K562 (cell line): ENCODE data around the gene TTC39C. TPM values are rescaled to one million over a fixed set of nuclear protein-coding genes. Genes with fewer than 3 reads are reported as not detected.

ENCODE experiments used
- ATAC-seq: fragments of 200-7000 bp; cut with Tn5 transposase; 3 replicates; pipeline ENCODE4 v1.9.1; 2020; ENCODE audit warnings: moderate library complexity
- BruUV-seq: library from RNA; stranded (reverse); fragments of 400-500 nt; replicated peaks from 2 replicates; lab custom pipeline; 2021; lab: Mats Ljungman, UMichigan
- CTCF ChIA-PET: fragments of 300-600 bp; formaldehyde crosslinking; extraction: SDS; loops from one replicate; lab custom pipeline; 2021; ENCODE audit warnings: low intra/inter-chr PET ratio; lab: Yijun Ruan, JAX
- POLR2A ChIA-PET: fragments of 300-600, 350-650 bp; sonication (Branson Sonifier 250); formaldehyde crosslinking; extraction: SDS; loops from one replicate; lab custom pipeline; 2021; ENCODE audit warnings: antibody characterized with exemption, inconsistent platforms; lab: Yijun Ruan, JAX
- DNase-seq, 4 experiments: peaks; one replicate each; pipeline versions ENCODE4 v3.0.0 to v3.0.0-alpha.2; 2011 to 2018; ENCODE audit warnings: low spot score in 3 of 4, mixed read lengths in 3 of 4; ENCODE audit errors: extremely low read depth in 1 of 4
- FAIRE-seq: peaks from 2 replicates; lab custom pipeline; 2011; peaks lifted over from hg19 to GRCh38; lab: Jason Lieb, UNC
- H2AFZ ChIP-seq: 2 replicates; pipeline ENCODE4 v1.6.0; 2011; ENCODE audit warnings: low read depth, low read length, control low read depth, inconsistent platforms
- H3K27ac ChIP-seq: fragments of 200-600 bp; 3 replicates; pipeline ENCODE4 v1.8.0; 2011; ENCODE audit warnings: low read depth, mild to moderate bottlenecking, control low read depth, inconsistent platforms, low read length, moderate library complexity, mixed read lengths; ENCODE audit errors: extremely low read depth
- H3K27me3 ChIP-seq, 2 experiments: fragments of 300-600 bp in 1 of 2; 2 replicates in 1 of 2; 3 replicates in 1 of 2; pipeline versions ENCODE4 v1.6.0 to v1.8.0; 2011; ENCODE audit warnings: inconsistent platforms in 2 of 2, low read length in 2 of 2, mild to moderate bottlenecking in 1 of 2, mixed read lengths in 1 of 2, moderate library complexity in 1 of 2; ENCODE audit not compliant: control insufficient read depth in 2 of 2, insufficient read depth in 2 of 2
- H3K36me3 ChIP-seq: fragments of 300-600 bp; 3 replicates; pipeline ENCODE4 v1.8.0; 2011; ENCODE audit warnings: mild to moderate bottlenecking, low read length, inconsistent platforms; ENCODE audit not compliant: control insufficient read depth, insufficient read depth
- H3K4me1 ChIP-seq, 2 experiments: fragments of 200-600 bp in 1 of 2; replicated peaks in 1 of 2; 2 replicates in 1 of 2; 3 replicates in 1 of 2; pipeline versions ENCODE4 v1.5.1 to v1.8.0; 2011; ENCODE audit warnings: inconsistent platforms in 2 of 2, low read length in 2 of 2, mild to moderate bottlenecking in 1 of 2, mixed read lengths in 1 of 2, moderate library complexity in 1 of 2; ENCODE audit not compliant: control insufficient read depth in 2 of 2, insufficient read depth in 2 of 2
- H3K4me2 ChIP-seq: 2 replicates; pipeline ENCODE4 v1.6.1; 2011; ENCODE audit warnings: low read length, control low read depth, inconsistent platforms, mixed read lengths; ENCODE audit not compliant: insufficient read depth
- H3K4me3 ChIP-seq: fragments of 200-600 bp; sonication (generic), shearing (Covaris generic); 2 replicates; pipeline ENCODE4 v1.5.1; 2016; ENCODE audit warnings: control low read depth, inconsistent platforms
- H3K79me2 ChIP-seq: fragments of 200-600 bp; 3 replicates; pipeline ENCODE4 v1.8.0; 2011; ENCODE audit warnings: low read length, inconsistent platforms; ENCODE audit not compliant: control insufficient read depth, insufficient read depth
- H3K9ac ChIP-seq, 2 experiments: 2 replicates each; pipeline versions ENCODE4 v1.6.0 to v1.6.1; 2011; ENCODE audit warnings: low read depth in 2 of 2, low read length in 2 of 2, control low read depth in 1 of 2, inconsistent platforms in 1 of 2, mild to moderate bottlenecking in 1 of 2, mixed read lengths in 1 of 2; ENCODE audit not compliant: insufficient read depth in 1 of 2
- H3K9me1 ChIP-seq: one replicate; pipeline ENCODE4 v1.6.0; 2011; ENCODE audit warnings: inconsistent platforms, mild to moderate bottlenecking, low read length, moderate library complexity; ENCODE audit not compliant: control insufficient read depth, insufficient read depth
- H3K9me3 ChIP-seq: replicated peaks from 2 replicates; pipeline ENCODE4 v1.5.1; 2011; ENCODE audit warnings: low read depth, low read length, inconsistent platforms; ENCODE audit not compliant: control insufficient read depth, insufficient read depth
- H4K20me1 ChIP-seq: replicated peaks from 2 replicates; pipeline ENCODE4 v1.6.1; 2011; ENCODE audit warnings: low read length, inconsistent platforms, mixed read lengths; ENCODE audit not compliant: control insufficient read depth, insufficient read depth
- ILF3 ChIP-seq: fragments of 450-650 bp; IDR thresholded peaks from 2 replicates; pipeline ENCODE4 v1.6.1; 2018; ENCODE audit warnings: antibody characterized with exemption, mild to moderate bottlenecking, moderate library complexity, borderline replicate concordance
- MYNN ChIP-seq, 2 experiments: sonication (generic); formaldehyde crosslinking in 1 of 2; IDR thresholded peaks; 2 replicates each; pipeline versions ENCODE4 v1.5.0 to v1.6.1; 2016 to 2020; ENCODE audit warnings: antibody characterized with exemption in 1 of 2, missing genetic modification reagents in 1 of 2
- ZFP36 ChIP-seq: fragments of 150-350 bp; IDR thresholded peaks from 2 replicates; pipeline ENCODE4 v1.6.1; 2018; ENCODE audit warnings: low read length, low read depth; ENCODE audit not compliant: partially characterized antibody
- WGBS: fragments of 100-300 bp; shearing (Covaris generic); methylation state at CpG from one replicate; pipeline ENCODE4 v1.1.6; 2016; ENCODE audit warnings: low coverage, mixed read lengths; ENCODE audit not compliant: insufficient coverage; ENCODE audit errors: missing lambda C conversion rate; 5-methylcytosine and 5-hydroxymethylcytosine counted together
- in situ Hi-C: fragments of 300-500 bp; cut with MboI; formaldehyde crosslinking; loops from 4 replicates; pipeline ENCODE4 v1.15.0; 2018; ENCODE audit warnings: inconsistent platforms, mixed read lengths
- intact Hi-C: fragments of 100-400 bp; cut with micrococcal nuclease; formaldehyde crosslinking; loops from 2 replicates; pipeline ENCODE4 v1.14.2; 2022
- polyA plus RNA-seq, 8 experiments: library from polyadenylated mRNA; depleted of rRNA in 4 of 8; stranded (reverse) in 5 of 8; unstranded in 3 of 8; fragments of >200 nt; fragmentation: Nextera tagmentation in 2 of 8; fragmentation: Illumina TruSeq in 1 of 8; extraction: Ambion mirVana in 2 of 8; extraction: Trizol in 1 of 8; gene quantifications; 2 replicates each; pipeline versions ENCODE4 v1.2.1 to v1.2.3, GENCODE V29; 2011 to 2014; ENCODE audit warnings: inconsistent platforms in 1 of 8, missing spikeins in 1 of 8
- total RNA-seq, 7 experiments: library from RNA; depleted of rRNA in 6 of 7; stranded (reverse); fragments of >200 nt in 6 of 7; fragmentation: Illumina TruSeq in 2 of 7; extraction: Trizol in 2 of 7; gene quantifications; 2 replicates each; pipeline versions ENCODE4 v1.2.1 to v1.2.3, GENCODE V29; 2011 to 2021; ENCODE audit warnings: low replicate concordance in 1 of 7
- TF ChIP-seq, protein P1 (sequence below), 3 experiments: IDR thresholded peaks in 2 of 3; conservative IDR thresholded peaks in 1 of 3; 2 replicates each; pipeline ENCODE4 v1.5.1; 2011 to 2012; ENCODE audit warnings: low read length in 3 of 3, mild to moderate bottlenecking in 3 of 3, control low read depth in 2 of 3, improper control_type of control experiment in 1 of 3, inconsistent platforms in 1 of 3, low read depth in 1 of 3, mixed read lengths in 1 of 3, moderate library complexity in 1 of 3; ENCODE audit not compliant: insufficient read depth in 2 of 3

The TTC39C gene
- total and polyA plus RNA-seq, 9 of the 15 experiments (the other 6 are each of a cell fraction or from before 2014, with no cell fraction given) = 0.01 to 0.58 (median 0.18) TPM; not detected in 5

- no peak for TF ChIP-seq ILF3
- no peaks in the 10 kb centered on the region for H4K20me1 ChIP-seq
- ChIA-PET CTCF (no interaction called here), POLR2A (no interaction called here)
- no peaks in the 10 kb centered on the region for H3K9me3 ChIP-seq
- no peak overlapping the region for H3K9ac ChIP-seq
- no peak for FAIRE-seq
- no peak overlapping the region for H3K4me2 ChIP-seq
- no peaks in the 10 kb centered on the region for H3K36me3 ChIP-seq
- no peak for ATAC-seq
- H3K4me3 ChIP-seq = no peak overlapping the region
- WGBS = 3% methylated on average over 17 of the region's 17 CpGs
- H3K79me2 ChIP-seq = no peaks in the 10 kb centered on the region
- H2AFZ ChIP-seq = no peak overlapping the region
- no peaks in the 10 kb centered on the region for H3K9me1 ChIP-seq
- H3K27ac ChIP-seq = no peak overlapping the region
- peaks cover 25 to 33% of the 10 kb centered on the region in 2 experiments for H3K27me3 ChIP-seq
- in situ Hi-C loops = no loop called here
- intact Hi-C loops = loop anchor here (10.0 kb wide), 1 partner anchor 99 kb away; no protein-coding TSS in a partner anchor
- no TSS peak for BruUV-seq
- no peak for DNase-seq
- H3K4me1 ChIP-seq = peaks cover 0 to 17% of the 10 kb centered on the region in 2 experiments; a peak in 2 of 5 replicates
Measured at GRCh38 chr18:24015639-24016631, 1.4 kb downstream of the TTC39C start.

DNA sequence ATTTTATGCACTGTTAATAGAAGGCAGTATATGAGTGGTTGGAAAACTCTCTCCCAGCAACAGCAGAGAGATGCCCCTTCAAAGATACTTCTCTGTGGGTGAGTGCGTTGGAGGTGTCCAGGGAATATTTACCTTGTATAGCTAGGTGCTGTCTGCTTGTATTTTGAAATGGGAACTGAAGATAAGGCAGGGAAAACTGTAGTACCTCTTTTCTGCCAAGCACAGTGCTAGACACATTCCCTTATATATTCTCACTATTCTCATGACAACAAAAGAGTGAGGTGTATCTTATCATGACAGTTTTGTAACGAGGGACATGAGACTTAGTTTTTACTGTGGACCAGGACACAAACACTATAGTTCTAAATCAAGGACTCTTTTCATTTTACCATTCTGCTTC is 2.1 kb downstream of the TTC39C start:
- intact Hi-C loops (loop anchor here (10.0 kb wide), 1 partner anchor 98 kb away; no protein-coding TSS in a partner anchor), in situ Hi-C loops (no loop called here)
- no peak for FAIRE-seq
- H3K4me1 ChIP-seq = peaks cover 0 to 17% of the 10 kb centered on the region in 2 experiments; a peak in 2 of 5 replicates
- H3K4me2 ChIP-seq = no peak overlapping the region
- H3K27me3 ChIP-seq = peaks cover 21 to 36% of the 10 kb centered on the region in 2 experiments
- no peak for TF ChIP-seq ZFP36
- TF ChIP-seq, protein P1, sequence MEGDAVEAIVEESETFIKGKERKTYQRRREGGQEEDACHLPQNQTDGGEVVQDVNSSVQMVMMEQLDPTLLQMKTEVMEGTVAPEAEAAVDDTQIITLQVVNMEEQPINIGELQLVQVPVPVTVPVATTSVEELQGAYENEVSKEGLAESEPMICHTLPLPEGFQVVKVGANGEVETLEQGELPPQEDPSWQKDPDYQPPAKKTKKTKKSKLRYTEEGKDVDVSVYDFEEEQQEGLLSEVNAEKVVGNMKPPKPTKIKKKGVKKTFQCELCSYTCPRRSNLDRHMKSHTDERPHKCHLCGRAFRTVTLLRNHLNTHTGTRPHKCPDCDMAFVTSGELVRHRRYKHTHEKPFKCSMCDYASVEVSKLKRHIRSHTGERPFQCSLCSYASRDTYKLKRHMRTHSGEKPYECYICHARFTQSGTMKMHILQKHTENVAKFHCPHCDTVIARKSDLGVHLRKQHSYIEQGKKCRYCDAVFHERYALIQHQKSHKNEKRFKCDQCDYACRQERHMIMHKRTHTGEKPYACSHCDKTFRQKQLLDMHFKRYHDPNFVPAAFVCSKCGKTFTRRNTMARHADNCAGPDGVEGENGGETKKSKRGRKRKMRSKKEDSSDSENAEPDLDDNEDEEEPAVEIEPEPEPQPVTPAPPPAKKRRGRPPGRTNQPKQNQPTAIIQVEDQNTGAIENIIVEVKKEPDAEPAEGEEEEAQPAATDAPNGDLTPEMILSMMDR (IDR thresholded peaks at IDR 0.05 in 2 of 3, conservative IDR thresholded peaks at IDR 0.05 in 1 of 3; ENCODE audit: insufficient read depth in 2 of 3, low read depth in 1 of 3, low read length in 3 of 3) = peak in 2 of 3 experiments; percentile 11 to 19; a peak in 1 of 6 replicates
- peak; percentile 80; the same call in 1 of the 2 replicates for TF ChIP-seq MYNN (IDR thresholded peaks at IDR 0.05)
- no peak for TF ChIP-seq MYNN (CRISPR knock-in tag; IDR thresholded peaks at IDR 0.05)
- no peaks in the 10 kb centered on the region for H3K9me1 ChIP-seq
- WGBS = 0% methylated on average over 2 of the region's 2 CpGs
- peak; percentile 41; the same call in 1 of the 3 replicates for ATAC-seq
- H3K4me3 ChIP-seq = no peak overlapping the region
- no peaks in the 10 kb centered on the region for H3K36me3 ChIP-seq
- POLR2A ChIA-PET = no interaction called here
- CTCF ChIA-PET = no interaction called here
- DNase-seq = no peak
- no peak overlapping the region for H3K9ac ChIP-seq
- H3K9me3 ChIP-seq = no peaks in the 10 kb centered on the region
- no peaks in the 10 kb centered on the region for H3K79me2 ChIP-seq
- no peaks in the 10 kb centered on the region for H4K20me1 ChIP-seq
- no TSS peak for BruUV-seq
- no peak overlapping the region for H2AFZ ChIP-seq
- no peak overlapping the region for H3K27ac ChIP-seq
